ENCODE measurements around the gene C2CD4D. TPM values are rescaled to one million over a fixed set of nuclear protein-coding genes. Genes with fewer than 3 reads are reported as not detected.
"Not testable (repeated sequence)": the region's sequence is repeated elsewhere in the genome, so short reads cannot be mapped to it uniquely, and the experiment has no call there.

Gene C2CD4D
- total RNA-seq, 1 experiment from 2014 or later = 0.17 TPM

DNA sequence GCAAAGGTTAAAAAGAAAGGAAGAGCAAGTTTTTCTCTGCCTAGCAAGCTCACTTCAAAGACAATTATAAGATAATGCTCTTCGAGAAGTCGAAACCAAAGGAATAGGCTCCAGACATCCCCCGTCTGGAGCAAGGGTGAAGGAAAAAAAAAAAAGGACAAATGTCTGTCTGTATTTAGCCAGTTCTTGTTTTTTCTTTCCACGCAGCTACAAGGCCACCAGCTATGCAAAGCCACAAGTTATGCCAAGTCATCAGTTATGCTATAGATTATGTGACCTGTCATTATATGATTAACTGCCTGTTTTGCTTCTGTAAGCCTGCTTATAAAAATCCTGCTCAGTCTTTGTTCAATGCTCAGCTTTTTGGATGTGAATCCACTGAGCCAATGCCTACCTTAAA lies 16.3 kb upstream of the C2CD4D start:
- Histone ChIP-seq H3K36me3 (ENCODE audit: control insufficient read depth in 1 of 2, insufficient read depth in 2 of 2, low read length in 2 of 2) (no peaks in the 10 kb centered on the region), H3K4me2 (ENCODE audit: low read length) (no peak overlapping the region), H3K4me3 (replicated peaks in 1 of 2; ENCODE audit: low read depth in 1 of 2, low read length in 2 of 2) (no peak overlapping the region), H3K27me3 (ENCODE audit: insufficient read depth, low read length) (peaks cover 6% of the 10 kb centered on the region; the same call in 1 of the 2 replicates), H3K9ac (ENCODE audit: low read length) (no peak overlapping the region), H2AFZ (ENCODE audit: low read depth, low read length, poor library complexity, severe bottlenecking) (no peak overlapping the region), H3K4me1 (ENCODE audit: control insufficient read depth in 1 of 2, insufficient read depth in 2 of 2, low read length in 2 of 2) (no peaks in the 10 kb centered on the region), H3K9me3 (ENCODE audit: control insufficient read depth in 1 of 2, insufficient read depth in 1 of 2, low read depth in 1 of 2, low read length in 2 of 2) (no peaks in the 10 kb centered on the region), H3K79me2 (ENCODE audit: insufficient read depth, low read length) (no peaks in the 10 kb centered on the region), H3K27ac (ENCODE audit: low read depth, low read length) (no peak overlapping the region), H4K20me1 (ENCODE audit: insufficient read depth) (no peaks in the 10 kb centered on the region), H3K9me2 (ENCODE audit: insufficient read depth) (no peaks in the 10 kb centered on the region)
- ATAC-seq (no peak), DNase-seq (ENCODE audit: low read depth, low spot score) (no peak)
- ChIA-PET POLR2A (no interaction called here), RAD21 (ENCODE audit: low non-redundant PET in 1 of 2, low total read pairs in 2 of 2, uncharacterized antibody in 2 of 2, unreplicated experiment in 2 of 2) (no interaction called here), CTCF (no interaction called here)
- intact Hi-C loops (cut with micrococcal nuclease) = no loop called here
- no TSS peak for BruUV-seq (replicated peaks)
- TF ChIP-seq RAD21 (IDR thresholded peaks at IDR 0.05; ENCODE audit: low read depth) (no peak), SP1 (IDR thresholded peaks at IDR 0.05; ENCODE audit: low read depth) (no peak), JUND (IDR thresholded peaks at IDR 0.05) (no peak), SRF (IDR thresholded peaks at IDR 0.05; ENCODE audit: low read depth) (no peak), TCF7L2 (IDR thresholded peaks at IDR 0.05; ENCODE audit: borderline replicate concordance, extremely low read depth, insufficient read depth, insufficient read length) (no peak), POLR2A (IDR thresholded peaks at IDR 0.05; ENCODE audit: borderline replicate concordance, extremely low read depth, insufficient read depth, insufficient read length) (no peak), POLR2AphosphoS5 (IDR thresholded peaks at IDR 0.05; ENCODE audit: low read depth, low read length) (no peak), CEBPB (IDR thresholded peaks at IDR 0.05; ENCODE audit: low read depth) (no peak), SIN3A (IDR thresholded peaks at IDR 0.05; ENCODE audit: low read depth) (no peak)
- TF ChIP-seq, protein P1, sequence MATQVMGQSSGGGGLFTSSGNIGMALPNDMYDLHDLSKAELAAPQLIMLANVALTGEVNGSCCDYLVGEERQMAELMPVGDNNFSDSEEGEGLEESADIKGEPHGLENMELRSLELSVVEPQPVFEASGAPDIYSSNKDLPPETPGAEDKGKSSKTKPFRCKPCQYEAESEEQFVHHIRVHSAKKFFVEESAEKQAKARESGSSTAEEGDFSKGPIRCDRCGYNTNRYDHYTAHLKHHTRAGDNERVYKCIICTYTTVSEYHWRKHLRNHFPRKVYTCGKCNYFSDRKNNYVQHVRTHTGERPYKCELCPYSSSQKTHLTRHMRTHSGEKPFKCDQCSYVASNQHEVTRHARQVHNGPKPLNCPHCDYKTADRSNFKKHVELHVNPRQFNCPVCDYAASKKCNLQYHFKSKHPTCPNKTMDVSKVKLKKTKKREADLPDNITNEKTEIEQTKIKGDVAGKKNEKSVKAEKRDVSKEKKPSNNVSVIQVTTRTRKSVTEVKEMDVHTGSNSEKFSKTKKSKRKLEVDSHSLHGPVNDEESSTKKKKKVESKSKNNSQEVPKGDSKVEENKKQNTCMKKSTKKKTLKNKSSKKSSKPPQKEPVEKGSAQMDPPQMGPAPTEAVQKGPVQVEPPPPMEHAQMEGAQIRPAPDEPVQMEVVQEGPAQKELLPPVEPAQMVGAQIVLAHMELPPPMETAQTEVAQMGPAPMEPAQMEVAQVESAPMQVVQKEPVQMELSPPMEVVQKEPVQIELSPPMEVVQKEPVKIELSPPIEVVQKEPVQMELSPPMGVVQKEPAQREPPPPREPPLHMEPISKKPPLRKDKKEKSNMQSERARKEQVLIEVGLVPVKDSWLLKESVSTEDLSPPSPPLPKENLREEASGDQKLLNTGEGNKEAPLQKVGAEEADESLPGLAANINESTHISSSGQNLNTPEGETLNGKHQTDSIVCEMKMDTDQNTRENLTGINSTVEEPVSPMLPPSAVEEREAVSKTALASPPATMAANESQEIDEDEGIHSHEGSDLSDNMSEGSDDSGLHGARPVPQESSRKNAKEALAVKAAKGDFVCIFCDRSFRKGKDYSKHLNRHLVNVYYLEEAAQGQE (IDR thresholded peaks at IDR 0.05; ENCODE audit: low read depth) = no peak
- TF ChIP-seq, protein P2, sequence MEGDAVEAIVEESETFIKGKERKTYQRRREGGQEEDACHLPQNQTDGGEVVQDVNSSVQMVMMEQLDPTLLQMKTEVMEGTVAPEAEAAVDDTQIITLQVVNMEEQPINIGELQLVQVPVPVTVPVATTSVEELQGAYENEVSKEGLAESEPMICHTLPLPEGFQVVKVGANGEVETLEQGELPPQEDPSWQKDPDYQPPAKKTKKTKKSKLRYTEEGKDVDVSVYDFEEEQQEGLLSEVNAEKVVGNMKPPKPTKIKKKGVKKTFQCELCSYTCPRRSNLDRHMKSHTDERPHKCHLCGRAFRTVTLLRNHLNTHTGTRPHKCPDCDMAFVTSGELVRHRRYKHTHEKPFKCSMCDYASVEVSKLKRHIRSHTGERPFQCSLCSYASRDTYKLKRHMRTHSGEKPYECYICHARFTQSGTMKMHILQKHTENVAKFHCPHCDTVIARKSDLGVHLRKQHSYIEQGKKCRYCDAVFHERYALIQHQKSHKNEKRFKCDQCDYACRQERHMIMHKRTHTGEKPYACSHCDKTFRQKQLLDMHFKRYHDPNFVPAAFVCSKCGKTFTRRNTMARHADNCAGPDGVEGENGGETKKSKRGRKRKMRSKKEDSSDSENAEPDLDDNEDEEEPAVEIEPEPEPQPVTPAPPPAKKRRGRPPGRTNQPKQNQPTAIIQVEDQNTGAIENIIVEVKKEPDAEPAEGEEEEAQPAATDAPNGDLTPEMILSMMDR (IDR thresholded peaks at IDR 0.05 in 2 of 3, conservative IDR thresholded peaks at IDR 0.05 in 1 of 3; ENCODE audit: borderline replicate concordance in 1 of 3, insufficient read depth in 1 of 3, low read depth in 2 of 3, low read length in 2 of 3) = no peak
- TF ChIP-seq, protein P3, sequence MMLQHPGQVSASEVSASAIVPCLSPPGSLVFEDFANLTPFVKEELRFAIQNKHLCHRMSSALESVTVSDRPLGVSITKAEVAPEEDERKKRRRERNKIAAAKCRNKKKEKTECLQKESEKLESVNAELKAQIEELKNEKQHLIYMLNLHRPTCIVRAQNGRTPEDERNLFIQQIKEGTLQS (IDR thresholded peaks at IDR 0.05) = no peak

DNA sequence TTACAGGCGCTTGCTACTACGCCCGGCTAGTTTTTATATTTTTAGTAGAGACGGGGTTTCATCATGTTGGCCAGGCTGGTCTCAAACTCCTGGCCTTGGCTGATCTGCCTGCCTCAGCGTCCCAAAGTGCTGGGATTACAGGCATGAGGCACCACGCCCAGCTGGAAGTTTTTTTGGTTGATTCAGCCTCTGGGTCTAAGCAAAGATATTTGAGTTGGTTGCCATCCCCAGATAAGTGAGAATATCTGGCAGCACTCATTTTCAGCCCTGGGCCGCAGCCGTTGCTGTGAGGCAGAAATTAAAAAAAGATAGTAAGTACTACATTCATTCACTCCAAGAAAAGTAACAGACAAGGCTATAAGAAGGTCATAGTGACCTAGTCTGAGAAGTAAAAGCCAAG lies 15.9 kb upstream of the C2CD4D start:
- ATAC-seq; H3K4me3 ChIP-seq (replicated peaks in 1 of 2; ENCODE audit: low read depth in 1 of 2, low read length in 2 of 2); H3K9me2 ChIP-seq (ENCODE audit: insufficient read depth); POLR2A ChIA-PET; H3K9ac ChIP-seq (ENCODE audit: low read length); CTCF ChIA-PET; H3K27ac ChIP-seq (ENCODE audit: low read depth, low read length); intact Hi-C loops (cut with micrococcal nuclease); H2AFZ ChIP-seq (ENCODE audit: low read depth, low read length, poor library complexity, severe bottlenecking); DNase-seq (ENCODE audit: low read depth, low spot score); RAD21 ChIA-PET (ENCODE audit: low non-redundant PET in 1 of 2, low total read pairs in 2 of 2, uncharacterized antibody in 2 of 2, unreplicated experiment in 2 of 2); H3K4me1 ChIP-seq (ENCODE audit: control insufficient read depth in 1 of 2, insufficient read depth in 2 of 2, low read length in 2 of 2); H3K27me3 ChIP-seq (ENCODE audit: insufficient read depth, low read length); H3K79me2 ChIP-seq (ENCODE audit: insufficient read depth, low read length); H3K9me3 ChIP-seq (ENCODE audit: control insufficient read depth in 1 of 2, insufficient read depth in 1 of 2, low read depth in 1 of 2, low read length in 2 of 2); H4K20me1 ChIP-seq (ENCODE audit: insufficient read depth); BruUV-seq (replicated peaks); H3K4me2 ChIP-seq (ENCODE audit: low read length); H3K36me3 ChIP-seq (ENCODE audit: control insufficient read depth in 1 of 2, insufficient read depth in 2 of 2, low read length in 2 of 2): not testable (repeated sequence)
